HepG2 (cell line): ENCODE results near the gene HEXD. TPM values are rescaled to one million over a fixed set of nuclear protein-coding genes. Genes with fewer than 3 reads are reported as not detected.

ENCODE experiments used
- BCLAF1 ChIP-seq: fragments of 450-650 bp; IDR thresholded peaks from 2 replicates; pipeline ENCODE4 v1.6.1; 2017; ENCODE audit warnings: mild to moderate bottlenecking
- CTCF ChIP-seq: sonication (generic); formaldehyde crosslinking; IDR thresholded peaks from 2 replicates; pipeline ENCODE4 v1.5.0; 2020; ENCODE audit warnings: mild to moderate bottlenecking, missing genetic modification reagents, moderate library complexity
- EHMT2 ChIP-seq: fragments of 200-600 bp; sonication (generic); IDR thresholded peaks from 2 replicates; pipeline ENCODE4 v1.7.0; 2017; ENCODE audit warnings: antibody characterized with exemption, low read depth, low read length, borderline replicate concordance
- ELF4 ChIP-seq: sonication (generic); formaldehyde crosslinking; IDR thresholded peaks from 2 replicates; pipeline ENCODE4 v1.5.0; 2020; ENCODE audit warnings: missing genetic modification reagents, mild to moderate bottlenecking, moderate library complexity, borderline replicate concordance
- NFATC3 ChIP-seq: sonication (generic); formaldehyde crosslinking; IDR thresholded peaks from 2 replicates; pipeline ENCODE4 v1.5.1; 2020; ENCODE audit warnings: mild to moderate bottlenecking, missing genetic modification reagents
- ONECUT2 ChIP-seq: sonication (generic); formaldehyde crosslinking; IDR thresholded peaks from 2 replicates; pipeline ENCODE4 v1.4.0; 2020; ENCODE audit warnings: missing genetic modification reagents
- PPARG ChIP-seq: conservative IDR thresholded peaks from 2 replicates; pipeline ENCODE4 v1.6.1; 2016; ENCODE audit warnings: missing biosample characterization, missing genetic modification reagents
- SMAD1 ChIP-seq: sonication (generic); formaldehyde crosslinking; IDR thresholded peaks from 2 replicates; pipeline ENCODE4 v1.4.0; 2020; ENCODE audit warnings: missing genetic modification reagents, low read depth, mild to moderate bottlenecking, borderline replicate concordance
- ZNF24 ChIP-seq: fragments of 450-650 bp; IDR thresholded peaks from 2 replicates; pipeline ENCODE4 v1.6.1; 2017; ENCODE audit warnings: antibody characterized with exemption, mild to moderate bottlenecking
- ZNF260 ChIP-seq: sonication (generic); formaldehyde crosslinking; IDR thresholded peaks from 2 replicates; pipeline ENCODE4 v1.4.0; 2020; ENCODE audit warnings: missing genetic modification reagents, low read depth, mild to moderate bottlenecking, borderline replicate concordance
- ZNF326 ChIP-seq: sonication (generic); formaldehyde crosslinking; IDR thresholded peaks from 2 replicates; pipeline ENCODE4 v1.4.0; 2020; ENCODE audit warnings: missing genetic modification reagents, borderline replicate concordance
- ZNF430 ChIP-seq: sonication (generic); formaldehyde crosslinking; IDR thresholded peaks from 2 replicates; pipeline ENCODE4 v1.9.0; 2021; ENCODE audit warnings: mild to moderate bottlenecking, missing genetic modification reagents
- ZNF773 ChIP-seq: sonication (generic); formaldehyde crosslinking; IDR thresholded peaks from 2 replicates; pipeline ENCODE4 v1.4.0; 2020; ENCODE audit warnings: missing genetic modification reagents, borderline replicate concordance
- ZNF792 ChIP-seq: IDR thresholded peaks from 2 replicates; pipeline ENCODE4 v1.6.1; 2016
- polyA plus RNA-seq, 8 experiments: library from polyadenylated mRNA; depleted of rRNA in 3 of 8; stranded (reverse) in 7 of 8; unstranded in 1 of 8; fragments of >200 nt; fragmentation: Illumina TruSeq in 4 of 8; extraction: Trizol in 4 of 8; gene quantifications; 2 replicates each; pipeline versions ENCODE4 v1.2.1 to v1.2.3, GENCODE V29; 2011 to 2016; ENCODE audit warnings: low read depth in 4 of 8, missing spikeins in 1 of 8, mixed read lengths in 1 of 8; ENCODE audit not compliant: insufficient read depth in 1 of 8
- total RNA-seq, 5 experiments: library from RNA; depleted of rRNA; stranded (reverse); fragments of >200 nt; fragmentation: Illumina TruSeq; extraction: Trizol; gene quantifications; 2 replicates each; pipeline ENCODE4 v1.2.3, GENCODE V29; 2016; ENCODE audit warnings: low read depth in 1 of 5
- TF ChIP-seq, protein P1 (sequence below): sonication (generic); formaldehyde crosslinking; IDR thresholded peaks from 2 replicates; pipeline ENCODE4 v1.5.0; 2020; ENCODE audit warnings: mild to moderate bottlenecking, missing genetic modification reagents, borderline replicate concordance
- TF ChIP-seq, protein P2 (sequence below), 2 experiments: sonication (generic) in 1 of 2; formaldehyde crosslinking in 1 of 2; IDR thresholded peaks; 2 replicates each; pipeline versions ENCODE4 v1.5.1 to v1.6.1; 2011 to 2020; ENCODE audit warnings: borderline replicate concordance in 1 of 2, low read depth in 1 of 2, low read length in 1 of 2, mild to moderate bottlenecking in 1 of 2, missing genetic modification reagents in 1 of 2, moderate library complexity in 1 of 2
- TF ChIP-seq, protein P3 (sequence below): sonication (generic); formaldehyde crosslinking; IDR thresholded peaks from 2 replicates; pipeline ENCODE4 v1.4.0; 2020; ENCODE audit warnings: missing genetic modification reagents

HEXD gene
- total and polyA plus RNA-seq, 2 of the 13 experiments (the other 11 are each of a cell fraction or from before 2014, with no cell fraction given): 22.3 to 41.8 TPM

DNA sequence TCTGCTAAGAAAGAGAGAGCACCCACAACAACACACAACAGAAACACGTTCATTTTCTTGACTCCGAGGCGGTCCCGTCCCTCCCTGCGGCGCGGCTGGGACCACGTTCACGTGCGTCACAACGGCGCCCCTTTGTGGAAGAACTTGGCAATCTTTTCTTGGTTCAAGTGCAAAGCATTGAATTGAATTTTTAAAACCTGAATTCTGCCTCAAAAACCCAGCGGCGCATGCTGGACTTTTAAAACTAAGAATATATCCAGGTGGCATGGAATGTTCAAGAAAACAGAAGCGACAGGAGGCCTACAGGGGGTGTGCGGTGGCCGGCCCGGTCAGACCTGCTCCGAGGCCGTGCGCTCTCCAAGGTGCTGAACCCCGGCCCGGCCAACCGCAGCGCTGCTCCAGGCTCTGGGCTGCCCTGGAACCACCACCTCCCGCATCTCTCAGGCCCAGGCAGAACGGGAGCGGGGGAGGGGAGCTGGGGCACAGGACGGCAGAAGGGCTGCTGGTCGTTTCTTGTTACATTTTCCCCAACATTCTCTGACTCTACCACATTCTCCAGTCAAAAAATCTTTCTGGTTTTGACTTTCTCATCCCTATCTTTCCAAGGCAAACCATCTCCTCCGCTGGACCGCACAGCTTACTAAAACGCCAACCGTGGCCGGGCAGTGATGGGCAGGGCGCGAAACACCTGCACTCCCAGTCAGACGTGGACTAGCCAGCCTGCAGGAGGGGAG lies 3.4 kb upstream of the HEXD start (continued):
- TF ChIP-seq, protein P1, sequence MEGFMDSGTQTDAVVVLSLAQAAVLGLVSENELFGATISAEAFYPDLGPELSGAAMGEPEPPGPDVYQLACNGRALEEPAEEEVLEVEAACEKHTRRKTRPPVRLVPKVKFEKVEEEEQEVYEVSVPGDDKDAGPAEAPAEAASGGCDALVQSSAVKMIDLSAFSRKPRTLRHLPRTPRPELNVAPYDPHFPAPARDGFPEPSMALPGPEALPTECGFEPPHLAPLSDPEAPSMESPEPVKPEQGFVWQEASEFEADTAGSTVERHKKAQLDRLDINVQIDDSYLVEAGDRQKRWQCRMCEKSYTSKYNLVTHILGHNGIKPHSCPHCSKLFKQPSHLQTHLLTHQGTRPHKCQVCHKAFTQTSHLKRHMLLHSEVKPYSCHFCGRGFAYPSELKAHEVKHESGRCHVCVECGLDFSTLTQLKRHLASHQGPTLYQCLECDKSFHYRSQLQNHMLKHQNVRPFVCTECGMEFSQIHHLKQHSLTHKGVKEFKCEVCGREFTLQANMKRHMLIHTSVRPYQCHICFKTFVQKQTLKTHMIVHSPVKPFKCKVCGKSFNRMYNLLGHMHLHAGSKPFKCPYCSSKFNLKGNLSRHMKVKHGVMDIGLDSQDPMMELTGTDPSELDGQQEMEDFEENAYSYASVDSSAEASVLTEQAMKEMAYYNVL: 0 out of 2 replicates have a peak, but pooled peaks have one; percentile 68
- TF ChIP-seq ZNF260 (no peak), ZNF773 (peak; percentile 92; the same call in 1 of the 2 replicates), ZNF430 (CRISPR knock-in tag) (peak; percentile 97), ELF4 (CRISPR knock-in tag) (0 out of 2 replicates have a peak, but pooled peaks have one; percentile 47), PPARG (CRISPR knock-in tag) (peak; percentile 74; the same call in 1 of the 2 replicates), ZNF326 (no peak), CTCF (CRISPR knock-in tag) (peak; percentile 83), ONECUT2 (CRISPR knock-in tag) (peak; percentile 77), NFATC3 (peak; percentile 92; the same call in 1 of the 2 replicates), ZNF792 (CRISPR knock-in tag) (peak; percentile 96), ZNF24 (no peak), EHMT2 (peak; percentile 99; the same call in 1 of the 2 replicates), BCLAF1 (no peak), SMAD1 (CRISPR knock-in tag) (no peak)
- TF ChIP-seq, protein P2, sequence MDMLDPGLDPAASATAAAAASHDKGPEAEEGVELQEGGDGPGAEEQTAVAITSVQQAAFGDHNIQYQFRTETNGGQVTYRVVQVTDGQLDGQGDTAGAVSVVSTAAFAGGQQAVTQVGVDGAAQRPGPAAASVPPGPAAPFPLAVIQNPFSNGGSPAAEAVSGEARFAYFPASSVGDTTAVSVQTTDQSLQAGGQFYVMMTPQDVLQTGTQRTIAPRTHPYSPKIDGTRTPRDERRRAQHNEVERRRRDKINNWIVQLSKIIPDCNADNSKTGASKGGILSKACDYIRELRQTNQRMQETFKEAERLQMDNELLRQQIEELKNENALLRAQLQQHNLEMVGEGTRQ (IDR thresholded peaks at IDR 0.05; ENCODE audit: low read depth, low read length): no peak
- TF ChIP-seq, protein P2 (CRISPR knock-in tag; IDR thresholded peaks at IDR 0.05; ENCODE audit: borderline replicate concordance): no peak
- TF ChIP-seq, protein P3, sequence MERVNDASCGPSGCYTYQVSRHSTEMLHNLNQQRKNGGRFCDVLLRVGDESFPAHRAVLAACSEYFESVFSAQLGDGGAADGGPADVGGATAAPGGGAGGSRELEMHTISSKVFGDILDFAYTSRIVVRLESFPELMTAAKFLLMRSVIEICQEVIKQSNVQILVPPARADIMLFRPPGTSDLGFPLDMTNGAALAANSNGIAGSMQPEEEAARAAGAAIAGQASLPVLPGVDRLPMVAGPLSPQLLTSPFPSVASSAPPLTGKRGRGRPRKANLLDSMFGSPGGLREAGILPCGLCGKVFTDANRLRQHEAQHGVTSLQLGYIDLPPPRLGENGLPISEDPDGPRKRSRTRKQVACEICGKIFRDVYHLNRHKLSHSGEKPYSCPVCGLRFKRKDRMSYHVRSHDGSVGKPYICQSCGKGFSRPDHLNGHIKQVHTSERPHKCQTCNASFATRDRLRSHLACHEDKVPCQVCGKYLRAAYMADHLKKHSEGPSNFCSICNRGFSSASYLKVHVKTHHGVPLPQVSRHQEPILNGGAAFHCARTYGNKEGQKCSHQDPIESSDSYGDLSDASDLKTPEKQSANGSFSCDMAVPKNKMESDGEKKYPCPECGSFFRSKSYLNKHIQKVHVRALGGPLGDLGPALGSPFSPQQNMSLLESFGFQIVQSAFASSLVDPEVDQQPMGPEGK (CRISPR knock-in tag): peak; percentile 74
